ENCODE measurements around the gene ADSS1.

ADSS1 gene

DNA sequence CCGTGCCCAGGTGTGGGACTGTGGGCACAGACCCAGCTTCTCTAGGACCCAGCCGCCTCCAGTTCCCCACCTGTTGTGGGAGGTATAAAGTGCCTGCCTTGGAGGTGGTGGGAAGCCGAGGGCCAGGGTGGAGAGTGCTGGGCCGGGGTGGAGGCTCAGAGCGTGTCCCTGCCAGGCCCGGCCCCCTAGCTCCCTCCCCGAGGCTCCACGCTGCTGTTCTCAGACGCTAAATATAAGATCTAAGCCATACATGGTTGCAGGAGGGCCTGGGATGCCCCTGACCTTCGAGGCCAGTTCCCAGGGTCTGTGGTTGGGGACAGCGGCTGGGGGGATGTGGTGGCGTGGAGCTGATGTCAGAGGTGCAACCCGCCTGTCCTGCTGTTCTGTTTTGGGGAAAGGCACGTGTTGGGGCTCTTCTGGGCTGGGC, 23.8 kb upstream of the ADSS1 start:
- no peak overlapping the region for H3K27ac Mint-ChIP-seq
- H3K9me3 Mint-ChIP-seq, result no peaks in the 10 kb centered on the region
- H3K27me3 Mint-ChIP-seq, result no peaks in the 10 kb centered on the region

DNA sequence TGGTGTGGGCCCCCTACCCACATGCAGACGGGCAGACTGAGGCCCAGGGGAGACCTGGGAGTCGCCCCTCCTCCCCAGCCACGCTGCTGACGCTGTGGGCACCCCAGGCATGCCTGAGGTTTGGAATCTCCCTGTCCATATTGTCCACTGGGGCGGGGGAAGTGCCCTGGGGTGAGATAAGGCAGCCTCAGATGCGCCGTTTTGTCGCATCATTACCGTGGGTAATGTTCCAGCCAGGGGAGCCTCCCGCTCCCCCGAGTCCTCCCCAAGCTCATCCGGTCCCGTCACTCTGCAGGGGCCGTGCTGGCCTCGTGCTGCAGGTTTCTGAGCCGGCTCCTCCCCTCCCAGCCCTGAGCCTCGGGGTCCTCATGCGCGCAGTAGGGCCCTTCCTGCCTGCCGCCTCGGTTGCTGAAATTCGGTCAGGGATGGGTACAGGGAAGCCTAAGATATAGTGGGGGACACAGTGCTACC, 23.2 kb upstream of the ADSS1 start:
- no peak for DNase-seq (ENCODE audit: low spot score in 2 of 2)
- Mint-ChIP-seq H3K36me3 (peaks cover 11% of the 10 kb centered on the region), H3K4me3 (no peak overlapping the region), H3K27me3 (no peaks in the 10 kb centered on the region), H3K4me1 (peaks cover 8% of the 10 kb centered on the region), H3K9me3 (no peaks in the 10 kb centered on the region), H3K27ac (no peak overlapping the region)
- ATAC-seq (ENCODE audit: low read depth), result no peak

More for the DNA sequence above, 23.8 kb upstream of the ADSS1 start:
- H3K4me1 Mint-ChIP-seq, result peaks cover 12% of the 10 kb centered on the region
- no peak for DNase-seq (ENCODE audit: low spot score in 2 of 2)
- no peak overlapping the region for H3K4me3 Mint-ChIP-seq
- ATAC-seq (ENCODE audit: low read depth), result no peak
- peaks cover 11% of the 10 kb centered on the region for H3K36me3 Mint-ChIP-seq

DNA sequence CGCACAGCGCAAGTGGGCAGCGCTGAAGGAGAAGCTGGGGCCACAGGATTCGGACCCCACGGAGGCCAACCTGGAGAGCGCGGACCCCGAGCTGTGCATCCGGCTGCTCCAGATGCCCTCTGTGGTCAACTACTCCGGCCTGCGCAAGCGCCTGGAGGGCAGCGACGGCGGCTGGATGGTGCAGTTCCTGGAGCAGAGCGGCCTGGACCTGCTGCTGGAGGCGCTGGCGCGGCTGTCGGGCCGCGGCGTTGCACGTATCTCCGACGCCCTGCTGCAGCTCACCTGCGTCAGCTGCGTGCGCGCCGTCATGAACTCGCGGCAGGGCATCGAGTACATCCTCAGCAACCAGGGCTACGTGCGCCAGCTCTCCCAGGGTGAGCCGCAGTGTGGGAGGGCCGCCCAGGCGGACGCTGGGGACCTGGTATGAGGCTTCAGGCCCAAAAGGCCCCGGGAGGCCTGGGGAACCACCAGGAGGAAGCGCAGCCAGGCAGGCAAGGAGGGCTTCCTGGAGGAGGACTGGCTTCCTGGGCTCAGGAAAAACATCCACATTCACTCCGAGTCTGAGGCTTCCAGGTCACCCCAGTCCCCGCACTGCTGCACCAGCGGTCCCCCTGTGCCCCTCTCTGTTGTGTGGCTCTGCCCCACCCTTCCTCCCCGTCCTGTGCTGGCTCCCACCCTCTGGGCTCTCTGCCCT, 22.5 kb upstream of the ADSS1 start:
- Mint-ChIP-seq H3K4me1 (peaks cover 2% of the 10 kb centered on the region), H3K27ac (peak overlapping the region; percentile 26), H3K27me3 (no peaks in the 10 kb centered on the region), H3K9me3 (no peaks in the 10 kb centered on the region), H3K4me3 (no peak overlapping the region), H3K36me3 (peaks cover 11% of the 10 kb centered on the region)
- ATAC-seq (ENCODE audit: low read depth) (no peak), DNase-seq (ENCODE audit: low spot score in 2 of 2) (no peak)

DNA sequence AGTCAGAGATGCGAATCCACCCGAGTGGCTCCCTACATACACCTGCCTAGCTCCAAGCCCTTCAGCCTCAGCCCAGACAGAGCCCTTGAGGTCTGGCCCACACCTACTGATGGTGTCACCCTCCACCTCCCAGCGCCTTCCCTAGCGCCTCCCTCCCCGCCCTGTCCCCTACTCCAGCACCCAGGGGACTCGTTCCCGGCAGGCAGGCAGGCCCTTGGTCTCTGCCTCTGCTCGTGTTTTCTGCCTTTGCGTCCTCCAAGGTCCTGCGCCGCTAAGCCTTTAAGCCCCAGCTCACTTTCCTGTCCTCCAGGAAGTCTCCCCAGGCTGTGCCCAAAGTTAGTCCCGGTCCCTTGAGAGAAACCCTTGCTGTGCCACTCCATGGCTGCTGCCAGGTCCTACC, 21.9 kb upstream of the ADSS1 start:
- Mint-ChIP-seq H3K9me3 (no peaks in the 10 kb centered on the region), H3K36me3 (peaks cover 11% of the 10 kb centered on the region)
- no peak for DNase-seq (ENCODE audit: low spot score in 2 of 2)

DNA sequence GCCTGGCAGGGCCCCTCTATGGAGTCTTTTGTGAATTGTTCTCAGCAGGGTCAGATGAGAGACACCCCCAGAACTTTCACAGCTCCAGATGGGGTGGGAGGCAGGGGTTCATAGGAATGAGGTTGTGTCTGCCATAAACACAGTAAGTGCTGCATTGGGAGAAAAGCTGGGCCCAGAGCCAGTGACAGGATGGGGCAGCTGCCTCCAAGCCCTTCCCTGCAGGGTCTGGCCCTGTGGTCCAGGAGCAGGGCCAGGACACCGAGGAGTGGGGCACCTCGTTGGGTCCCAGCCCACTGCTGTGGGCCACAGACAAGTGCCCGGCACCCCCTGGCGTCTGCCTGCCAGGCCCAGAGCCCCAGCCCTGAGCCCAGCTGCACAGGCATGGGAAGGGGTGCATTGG, 21.4 kb upstream of the ADSS1 start:
- no peak for DNase-seq (ENCODE audit: low spot score in 2 of 2)
- no peaks in the 10 kb centered on the region for H3K27me3 Mint-ChIP-seq
- no peaks in the 10 kb centered on the region for H3K9me3 Mint-ChIP-seq
- H3K4me1 Mint-ChIP-seq, result peaks cover under 1% of the 10 kb centered on the region
- no peak overlapping the region for H3K27ac Mint-ChIP-seq
- ATAC-seq (ENCODE audit: low read depth), result no peak
- peaks cover 11% of the 10 kb centered on the region for H3K36me3 Mint-ChIP-seq
- H3K4me3 Mint-ChIP-seq, result no peak overlapping the region

More for the DNA sequence above, 21.9 kb upstream of the ADSS1 start:
- no peak for ATAC-seq (ENCODE audit: low read depth)
- Mint-ChIP-seq H3K27me3 (no peaks in the 10 kb centered on the region), H3K4me3 (no peak overlapping the region), H3K4me1 (peaks cover 2% of the 10 kb centered on the region), H3K27ac (peak overlapping the region; percentile 26)

DNA sequence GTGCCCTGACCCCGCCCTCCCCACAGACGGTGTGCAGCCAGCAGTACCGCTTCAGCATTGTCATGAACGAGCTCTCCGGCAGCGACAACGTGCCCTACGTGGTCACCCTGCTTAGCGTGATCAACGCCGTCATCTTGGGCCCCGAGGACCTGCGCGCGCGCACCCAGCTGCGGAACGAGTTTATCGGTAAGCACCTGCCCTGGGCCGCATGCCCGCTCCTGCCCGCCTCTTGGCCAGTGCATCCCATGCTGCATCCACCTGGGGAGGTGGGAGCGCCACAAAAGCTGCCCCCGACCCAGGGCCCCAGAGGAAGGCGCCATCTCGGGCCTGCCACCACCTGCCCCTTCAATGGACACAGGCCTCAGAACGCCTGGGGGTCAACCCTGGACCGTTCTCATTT, 20.8 kb upstream of the ADSS1 start:
- no peaks in the 10 kb centered on the region for H3K9me3 Mint-ChIP-seq
- no peak for ATAC-seq (ENCODE audit: low read depth)
- peaks cover 11% of the 10 kb centered on the region for H3K36me3 Mint-ChIP-seq
- no peak for DNase-seq (ENCODE audit: low spot score in 2 of 2)
- H3K4me1 Mint-ChIP-seq, result peaks cover 3% of the 10 kb centered on the region
- H3K27me3 Mint-ChIP-seq, result no peaks in the 10 kb centered on the region
- no peak overlapping the region for H3K4me3 Mint-ChIP-seq
- H3K27ac Mint-ChIP-seq, result no peak overlapping the region

DNA sequence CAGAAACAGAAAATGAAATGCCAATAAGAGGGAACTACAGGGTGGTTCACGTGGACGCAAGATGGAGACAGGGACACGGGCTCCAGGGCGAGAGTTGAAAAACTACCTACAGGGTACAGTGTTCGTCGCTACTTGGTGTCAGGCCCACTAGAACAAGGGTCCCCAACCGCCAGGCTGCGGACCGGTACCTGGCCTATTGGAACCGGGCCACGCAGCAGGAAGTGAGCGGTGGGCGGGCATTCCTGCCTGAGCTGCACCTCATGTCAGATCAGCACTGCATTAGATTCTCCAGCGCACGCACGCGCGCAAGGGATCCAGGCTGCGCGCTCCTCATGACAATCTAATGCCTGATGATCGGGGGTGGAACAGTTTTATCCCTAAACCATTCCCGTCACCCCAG, 19.8 kb upstream of the ADSS1 start:
- H3K36me3 Mint-ChIP-seq, result peaks cover 12% of the 10 kb centered on the region
- no peak overlapping the region for H3K4me3 Mint-ChIP-seq
- no peaks in the 10 kb centered on the region for H3K9me3 Mint-ChIP-seq
- H3K27me3 Mint-ChIP-seq, result no peaks in the 10 kb centered on the region
- H3K4me1 Mint-ChIP-seq, result peaks cover 6% of the 10 kb centered on the region
- H3K27ac Mint-ChIP-seq, result no peak overlapping the region
- ATAC-seq (ENCODE audit: low read depth), result no peak
- DNase-seq (ENCODE audit: low spot score in 2 of 2), result no peak

DNA sequence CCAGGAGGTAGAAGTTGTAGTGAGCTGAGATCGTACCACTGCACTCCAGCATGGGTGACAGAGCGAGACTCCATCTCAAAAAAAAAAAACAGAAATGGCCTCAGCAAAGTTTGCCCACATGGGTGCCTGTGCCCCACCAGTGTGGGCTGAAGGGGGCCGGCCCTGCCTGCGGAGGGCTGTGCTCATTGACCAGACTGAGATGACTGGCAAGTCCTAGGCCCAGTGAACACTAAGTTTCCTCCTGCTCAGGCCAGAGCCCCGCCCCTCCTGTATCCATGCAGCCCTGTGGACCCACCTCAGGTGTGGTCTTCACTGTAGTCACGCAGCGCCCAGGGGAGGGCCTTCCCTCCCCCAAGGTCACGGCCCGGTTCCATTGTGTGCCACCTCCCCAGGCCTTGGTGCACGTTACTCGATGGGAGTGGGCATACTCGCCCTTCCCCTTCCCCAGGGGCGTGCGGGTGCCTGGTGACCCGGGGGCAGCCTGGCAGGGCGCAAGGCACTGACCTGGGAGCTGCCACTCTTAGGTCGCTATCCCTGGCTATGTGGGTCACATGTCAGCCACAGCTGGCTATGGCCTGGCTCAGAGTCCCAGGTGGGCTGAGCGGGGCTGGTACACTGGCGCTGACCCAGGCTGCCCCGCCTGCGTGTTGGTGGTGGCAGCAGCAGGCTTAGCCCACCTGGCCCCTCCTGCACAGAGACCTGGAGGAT, 18.5 kb upstream of the ADSS1 start:
- peaks cover 6% of the 10 kb centered on the region for H3K4me1 Mint-ChIP-seq
- H3K27ac Mint-ChIP-seq, result no peak overlapping the region
- ATAC-seq (ENCODE audit: low read depth), result no peak
- no peak overlapping the region for H3K4me3 Mint-ChIP-seq
- H3K27me3 Mint-ChIP-seq, result no peaks in the 10 kb centered on the region
- no peak for DNase-seq (ENCODE audit: low spot score in 2 of 2)
- H3K9me3 Mint-ChIP-seq, result no peaks in the 10 kb centered on the region
- peaks cover 14% of the 10 kb centered on the region for H3K36me3 Mint-ChIP-seq

DNA sequence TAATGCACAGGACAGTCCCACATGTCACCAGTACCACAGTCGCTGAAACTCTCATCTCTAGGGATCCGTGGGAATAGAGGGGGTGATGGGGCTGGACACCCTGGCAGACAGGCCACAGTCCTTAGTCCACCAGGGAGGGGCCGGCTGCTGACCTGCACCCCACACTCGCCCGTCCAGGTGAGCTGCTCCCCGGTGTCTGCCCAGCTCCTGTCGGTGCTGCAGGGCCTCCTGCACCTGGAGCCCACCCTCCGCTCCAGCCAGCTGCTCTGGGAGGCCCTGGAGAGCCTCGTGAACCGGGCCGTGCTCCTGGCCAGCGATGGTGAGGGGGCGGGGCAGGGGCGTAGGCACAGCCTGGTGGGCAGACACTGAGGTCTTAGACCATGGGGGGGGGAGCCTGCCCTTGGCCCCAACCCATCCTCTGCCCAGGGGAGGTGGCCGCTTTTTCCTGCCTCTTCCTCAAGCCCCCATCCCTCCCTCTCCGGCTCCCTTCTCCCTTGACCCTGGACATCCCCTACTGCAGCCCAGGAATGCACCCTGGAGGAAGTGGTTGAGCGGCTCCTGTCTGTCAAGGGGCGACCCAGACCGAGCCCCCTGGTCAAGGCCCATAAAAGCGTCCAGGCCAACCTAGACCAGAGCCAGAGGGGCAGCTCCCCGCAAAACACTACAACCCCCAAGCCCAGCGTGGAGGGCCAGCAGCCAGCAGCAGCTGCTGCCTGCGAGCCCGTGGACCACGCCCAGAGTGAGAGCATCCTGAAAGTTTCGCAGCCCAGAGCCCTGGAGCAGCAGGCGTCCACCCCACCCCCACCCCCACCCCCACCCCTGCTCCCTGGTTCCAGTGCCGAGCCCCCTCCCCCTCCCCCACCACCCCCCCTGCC, 17.1 kb upstream of the ADSS1 start:
- DNase-seq (ENCODE audit: low spot score in 2 of 2), result no peak
- no peak for ATAC-seq (ENCODE audit: low read depth)
- Mint-ChIP-seq H3K4me3 (no peak overlapping the region), H3K36me3 (peaks cover 14% of the 10 kb centered on the region), H3K9me3 (no peaks in the 10 kb centered on the region), H3K27ac (no peak overlapping the region), H3K4me1 (peaks cover 6% of the 10 kb centered on the region), H3K27me3 (no peaks in the 10 kb centered on the region)

DNA sequence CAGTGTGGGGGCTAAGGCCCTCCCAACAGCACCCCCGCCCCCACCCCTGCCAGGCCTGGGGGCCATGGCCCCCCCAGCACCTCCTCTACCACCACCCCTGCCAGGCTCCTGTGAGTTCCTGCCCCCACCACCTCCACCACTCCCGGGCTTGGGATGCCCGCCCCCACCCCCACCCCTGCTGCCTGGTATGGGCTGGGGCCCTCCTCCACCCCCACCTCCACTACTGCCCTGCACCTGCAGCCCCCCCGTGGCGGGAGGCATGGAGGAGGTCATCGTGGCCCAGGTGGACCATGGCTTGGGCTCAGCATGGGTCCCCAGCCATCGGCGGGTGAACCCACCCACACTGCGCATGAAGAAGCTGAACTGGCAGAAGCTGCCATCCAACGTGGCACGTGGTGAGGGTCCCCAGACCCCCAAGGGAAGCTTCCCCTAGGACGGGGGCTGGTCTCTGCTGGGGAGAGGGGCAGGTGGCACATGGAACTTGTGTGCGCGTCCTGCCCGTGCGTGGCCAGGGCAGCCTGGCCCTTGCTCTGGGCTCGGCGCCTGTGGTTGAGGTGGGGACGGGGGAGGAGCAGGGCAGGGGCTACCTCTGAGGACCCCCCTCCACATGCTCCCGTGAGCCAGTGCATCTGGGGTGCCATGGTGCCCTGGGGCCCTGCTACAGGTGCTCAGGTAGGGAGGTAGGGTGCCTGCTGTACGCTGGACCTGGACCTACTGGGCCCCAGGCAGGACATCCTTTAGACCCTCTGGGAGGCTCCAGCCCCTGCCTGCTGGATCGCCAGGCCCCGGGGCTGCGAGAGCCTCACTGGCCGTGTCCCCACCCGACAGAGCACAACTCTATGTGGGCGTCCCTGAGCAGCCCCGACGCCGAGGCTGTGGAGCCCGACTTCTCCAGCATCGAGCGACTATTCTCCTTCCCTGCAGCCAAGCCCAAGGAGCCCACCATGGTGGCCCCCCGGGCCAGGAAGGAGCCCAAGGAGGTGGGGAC, 16.1 kb upstream of the ADSS1 start:
- peaks cover 14% of the 10 kb centered on the region for H3K36me3 Mint-ChIP-seq
- H3K27ac Mint-ChIP-seq, result peak overlapping the region; percentile 72
- no peak for DNase-seq (ENCODE audit: low spot score in 2 of 2)
- H3K27me3 Mint-ChIP-seq, result no peaks in the 10 kb centered on the region
- no peak for ATAC-seq (ENCODE audit: low read depth)
- H3K9me3 Mint-ChIP-seq, result no peaks in the 10 kb centered on the region
- H3K4me1 Mint-ChIP-seq, result peaks cover 6% of the 10 kb centered on the region
- no peak overlapping the region for H3K4me3 Mint-ChIP-seq

DNA sequence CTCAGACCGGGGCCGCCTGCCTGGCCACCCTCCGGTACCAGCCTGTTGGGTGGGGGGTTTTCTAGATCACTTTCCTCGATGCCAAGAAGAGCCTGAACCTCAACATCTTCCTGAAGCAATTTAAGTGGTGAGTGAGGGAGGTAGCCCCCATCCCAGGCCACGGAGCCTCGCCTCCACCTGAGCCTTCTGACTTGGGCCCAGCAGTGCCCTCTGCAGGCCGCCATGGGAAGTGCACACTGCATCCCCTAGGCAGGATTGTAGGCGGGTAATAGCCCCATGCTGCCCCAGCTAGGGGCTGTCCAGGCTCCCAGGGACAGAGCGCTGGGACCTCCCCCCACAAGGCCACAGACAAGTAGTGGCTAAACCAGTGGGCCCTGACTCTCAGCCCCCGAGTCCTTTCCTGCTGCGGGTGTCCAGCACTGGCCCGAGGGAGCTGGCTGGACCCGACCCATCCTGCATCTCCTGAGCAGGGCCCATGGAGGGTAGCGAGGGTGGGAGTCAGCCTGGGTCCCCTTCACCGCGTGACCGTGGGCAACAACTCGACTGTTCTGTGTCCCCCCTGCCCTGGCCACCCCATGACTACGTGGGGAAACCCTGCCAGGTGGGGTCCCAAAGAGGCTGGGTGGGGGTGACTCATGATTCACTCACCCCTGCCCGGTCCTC, 15.3 kb upstream of the ADSS1 start:
- H3K27me3 Mint-ChIP-seq, result no peaks in the 10 kb centered on the region
- ATAC-seq (ENCODE audit: low read depth), result peak; percentile 89
- no peaks in the 10 kb centered on the region for H3K9me3 Mint-ChIP-seq
- H3K36me3 Mint-ChIP-seq, result peaks cover 10% of the 10 kb centered on the region
- peak; percentile 79 to 85 for DNase-seq (ENCODE audit: low spot score in 2 of 2)
- peak overlapping the region; percentile 72 for H3K27ac Mint-ChIP-seq
- H3K4me3 Mint-ChIP-seq, result no peak overlapping the region
- H3K4me1 Mint-ChIP-seq, result peaks cover 6% of the 10 kb centered on the region

DNA sequence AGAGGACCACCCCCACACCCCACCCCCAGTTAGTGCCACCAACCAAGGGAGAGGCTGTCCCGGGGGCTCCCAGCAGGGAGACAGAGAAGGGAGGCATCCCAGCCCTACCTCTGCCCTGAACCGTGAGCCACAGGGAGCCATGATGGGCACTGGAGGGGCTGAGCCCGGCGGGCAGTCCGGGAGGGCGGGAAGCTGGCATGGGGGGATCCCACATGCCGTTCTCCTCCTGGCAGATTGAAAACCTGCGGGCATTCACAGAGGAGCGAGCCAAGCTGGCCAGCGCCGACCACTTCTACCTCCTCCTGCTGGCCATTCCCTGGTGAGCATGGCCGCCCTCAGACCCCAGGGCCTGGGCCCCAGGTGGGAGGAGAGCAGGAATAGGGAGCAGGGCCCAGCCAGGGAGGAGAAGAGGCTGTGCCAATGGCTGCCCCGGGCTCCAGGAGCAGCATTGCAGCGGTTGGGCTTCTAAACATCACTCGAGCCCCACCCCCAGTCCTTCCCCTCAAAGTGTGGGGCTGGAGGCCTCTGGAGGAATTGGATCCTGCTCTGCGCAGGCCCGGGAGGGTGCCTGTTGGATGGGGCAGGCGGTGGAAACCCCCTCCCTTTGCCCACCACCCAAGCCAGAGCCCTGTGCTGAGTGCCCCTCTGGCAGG, 14.5 kb upstream of the ADSS1 start:
- Mint-ChIP-seq H3K27me3 (no peaks in the 10 kb centered on the region), H3K4me1 (peaks cover 6% of the 10 kb centered on the region), H3K9me3 (no peaks in the 10 kb centered on the region), H3K4me3 (no peak overlapping the region), H3K27ac (no peak overlapping the region), H3K36me3 (peaks cover 5% of the 10 kb centered on the region)
- DNase-seq (ENCODE audit: low spot score in 2 of 2) (no peak), ATAC-seq (ENCODE audit: low read depth) (no peak)

All from memory B cell (primary cell).